GM23338 (cell line): ENCODE data around the gene ZNF230.
A peak's percentile ranks its signal among the peaks of the same experiment; 100 is the strongest.

ENCODE experiments used
- CREB1 ChIP-seq: fragments of 250-450 bp; sonication (Bioruptor Pico); IDR thresholded peaks from 2 replicates; pipeline ENCODE4 v1.5.0; 2020; ENCODE audit warnings: low read depth, mild to moderate bottlenecking, moderate library complexity
- CTCF ChIP-seq, 2 experiments: fragments of 200-600 bp in 1 of 2; sonication (generic) in 1 of 2; conservative IDR thresholded peaks; 2 replicates each; pipeline versions ENCODE4 v1.5.1 to v1.6.1; 2016 to 2017; ENCODE audit warnings: antibody characterized with exemption in 2 of 2, low read depth in 2 of 2, mild to moderate bottlenecking in 2 of 2, moderate library complexity in 1 of 2
- EZH2 ChIP-seq: fragments of 200-600 bp; sonication (generic); IDR thresholded peaks from one replicate; pipeline ENCODE4 v1.8.0; 2017; ENCODE audit warnings: antibody characterized with exemption, mild to moderate bottlenecking, low read depth; ENCODE audit not compliant: unreplicated experiment
- JUNB ChIP-seq: IDR thresholded peaks from one replicate; pipeline ENCODE4 v1.6.1; 2016; ENCODE audit warnings: antibody characterized with exemption; ENCODE audit not compliant: unreplicated experiment
- POLR2AphosphoS5 ChIP-seq: IDR thresholded peaks from 2 replicates; pipeline ENCODE4 v1.6.1; 2016; ENCODE audit warnings: antibody characterized with exemption, low read depth
- ZNF114 ChIP-seq: fragments of 250-450 bp; sonication (Bioruptor Pico); IDR thresholded peaks from 2 replicates; pipeline ENCODE4 v1.5.0; 2020; ENCODE audit warnings: mild to moderate bottlenecking, moderate library complexity
- TF ChIP-seq, protein P1 (sequence below): fragments of 250-450 bp; sonication (Bioruptor Pico); IDR thresholded peaks from 2 replicates; pipeline ENCODE4 v1.5.0; 2020; ENCODE audit warnings: mild to moderate bottlenecking, moderate library complexity
- TF ChIP-seq, protein P2 (sequence below): IDR thresholded peaks from one replicate; pipeline ENCODE4 v1.6.1; 2018; ENCODE audit warnings: antibody characterized with exemption; ENCODE audit not compliant: unreplicated experiment

DNA sequence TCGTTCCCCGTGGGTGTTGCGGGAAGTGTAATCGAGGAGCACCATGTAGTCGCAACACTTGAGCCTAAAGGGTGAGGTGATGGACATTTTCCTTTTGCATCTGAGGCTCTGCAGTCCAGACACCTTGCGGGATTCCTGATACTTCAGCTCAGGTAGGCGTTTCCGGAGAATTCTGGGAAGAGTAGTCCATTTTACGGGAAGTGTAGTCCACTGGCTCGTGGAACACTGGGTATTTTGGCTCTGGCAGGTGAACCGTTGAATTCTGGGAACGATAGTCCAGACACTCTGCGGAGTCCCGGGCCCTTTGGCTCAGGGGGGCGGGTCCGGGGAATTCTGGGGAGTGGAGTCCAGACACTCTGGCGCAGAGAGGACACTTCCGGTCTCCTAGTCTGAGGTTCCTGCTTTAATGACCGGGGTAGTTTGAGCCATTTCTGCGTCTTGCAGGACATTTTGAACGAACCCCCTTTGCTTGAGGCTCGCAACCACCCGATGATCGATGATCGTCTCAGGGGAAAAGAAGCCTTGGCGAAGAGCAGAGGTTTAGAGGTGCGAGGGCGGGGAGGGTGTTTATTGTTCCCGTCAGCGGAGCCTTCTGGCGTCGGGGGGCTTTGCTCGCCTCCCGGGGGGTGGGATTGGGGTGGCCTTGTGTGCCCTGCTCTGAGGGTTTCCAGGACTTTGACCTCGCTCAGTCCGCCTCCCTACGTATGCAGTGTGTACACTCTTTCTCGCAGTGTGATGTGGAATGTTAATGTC is 49.1 kb downstream of the ZNF230 start, which contains the start of gene ZNF223:
- TF ChIP-seq ZNF114 (CRISPR knock-in tag), result no peak
- no peak for TF ChIP-seq CTCF (conservative IDR thresholded peaks at IDR 0.05; ENCODE audit: low read depth in 2 of 2)
- TF ChIP-seq POLR2AphosphoS5, result peak; percentile 81
- no peak for TF ChIP-seq JUNB
- no peak for TF ChIP-seq EZH2
- TF ChIP-seq, protein P1, sequence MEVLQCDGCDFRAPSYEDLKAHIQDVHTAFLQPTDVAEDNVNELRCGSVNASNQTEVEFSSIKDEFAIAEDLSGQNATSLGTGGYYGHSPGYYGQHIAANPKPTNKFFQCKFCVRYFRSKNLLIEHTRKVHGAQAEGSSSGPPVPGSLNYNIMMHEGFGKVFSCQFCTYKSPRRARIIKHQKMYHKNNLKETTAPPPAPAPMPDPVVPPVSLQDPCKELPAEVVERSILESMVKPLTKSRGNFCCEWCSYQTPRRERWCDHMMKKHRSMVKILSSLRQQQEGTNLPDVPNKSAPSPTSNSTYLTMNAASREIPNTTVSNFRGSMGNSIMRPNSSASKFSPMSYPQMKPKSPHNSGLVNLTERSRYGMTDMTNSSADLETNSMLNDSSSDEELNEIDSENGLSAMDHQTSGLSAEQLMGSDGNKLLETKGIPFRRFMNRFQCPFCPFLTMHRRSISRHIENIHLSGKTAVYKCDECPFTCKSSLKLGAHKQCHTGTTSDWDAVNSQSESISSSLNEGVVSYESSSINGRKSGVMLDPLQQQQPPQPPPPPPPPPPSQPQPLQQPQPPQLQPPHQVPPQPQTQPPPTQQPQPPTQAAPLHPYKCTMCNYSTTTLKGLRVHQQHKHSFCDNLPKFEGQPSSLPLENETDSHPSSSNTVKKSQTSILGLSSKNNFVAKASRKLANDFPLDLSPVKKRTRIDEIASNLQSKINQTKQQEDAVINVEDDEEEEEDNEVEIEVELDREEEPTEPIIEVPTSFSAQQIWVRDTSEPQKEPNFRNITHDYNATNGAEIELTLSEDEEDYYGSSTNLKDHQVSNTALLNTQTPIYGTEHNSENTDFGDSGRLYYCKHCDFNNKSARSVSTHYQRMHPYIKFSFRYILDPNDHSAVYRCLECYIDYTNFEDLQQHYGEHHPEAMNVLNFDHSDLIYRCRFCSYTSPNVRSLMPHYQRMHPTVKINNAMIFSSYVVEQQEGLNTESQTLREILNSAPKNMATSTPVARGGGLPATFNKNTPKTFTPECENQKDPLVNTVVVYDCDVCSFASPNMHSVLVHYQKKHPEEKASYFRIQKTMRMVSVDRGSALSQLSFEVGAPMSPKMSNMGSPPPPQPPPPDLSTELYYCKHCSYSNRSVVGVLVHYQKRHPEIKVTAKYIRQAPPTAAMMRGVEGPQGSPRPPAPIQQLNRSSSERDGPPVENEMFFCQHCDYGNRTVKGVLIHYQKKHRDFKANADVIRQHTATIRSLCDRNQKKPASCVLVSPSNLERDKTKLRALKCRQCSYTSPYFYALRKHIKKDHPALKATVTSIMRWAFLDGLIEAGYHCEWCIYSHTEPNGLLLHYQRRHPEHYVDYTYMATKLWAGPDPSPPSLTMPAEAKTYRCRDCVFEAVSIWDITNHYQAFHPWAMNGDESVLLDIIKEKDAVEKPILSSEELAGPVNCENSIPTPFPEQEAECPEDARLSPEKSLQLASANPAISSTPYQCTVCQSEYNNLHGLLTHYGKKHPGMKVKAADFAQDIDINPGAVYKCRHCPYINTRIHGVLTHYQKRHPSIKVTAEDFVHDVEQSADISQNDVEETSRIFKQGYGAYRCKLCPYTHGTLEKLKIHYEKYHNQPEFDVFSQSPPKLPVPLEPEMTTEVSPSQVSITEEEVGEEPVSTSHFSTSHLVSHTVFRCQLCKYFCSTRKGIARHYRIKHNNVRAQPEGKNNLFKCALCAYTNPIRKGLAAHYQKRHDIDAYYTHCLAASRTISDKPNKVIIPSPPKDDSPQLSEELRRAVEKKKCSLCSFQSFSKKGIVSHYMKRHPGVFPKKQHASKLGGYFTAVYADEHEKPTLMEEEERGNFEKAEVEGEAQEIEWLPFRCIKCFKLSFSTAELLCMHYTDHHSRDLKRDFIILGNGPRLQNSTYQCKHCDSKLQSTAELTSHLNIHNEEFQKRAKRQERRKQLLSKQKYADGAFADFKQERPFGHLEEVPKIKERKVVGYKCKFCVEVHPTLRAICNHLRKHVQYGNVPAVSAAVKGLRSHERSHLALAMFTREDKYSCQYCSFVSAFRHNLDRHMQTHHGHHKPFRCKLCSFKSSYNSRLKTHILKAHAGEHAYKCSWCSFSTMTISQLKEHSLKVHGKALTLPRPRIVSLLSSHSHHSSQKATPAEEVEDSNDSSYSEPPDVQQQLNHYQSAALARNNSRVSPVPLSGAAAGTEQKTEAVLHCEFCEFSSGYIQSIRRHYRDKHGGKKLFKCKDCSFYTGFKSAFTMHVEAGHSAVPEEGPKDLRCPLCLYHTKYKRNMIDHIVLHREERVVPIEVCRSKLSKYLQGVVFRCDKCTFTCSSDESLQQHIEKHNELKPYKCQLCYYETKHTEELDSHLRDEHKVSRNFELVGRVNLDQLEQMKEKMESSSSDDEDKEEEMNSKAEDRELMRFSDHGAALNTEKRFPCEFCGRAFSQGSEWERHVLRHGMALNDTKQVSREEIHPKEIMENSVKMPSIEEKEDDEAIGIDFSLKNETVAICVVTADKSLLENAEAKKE (CRISPR knock-in tag), result no peak
- TF ChIP-seq, protein P2, sequence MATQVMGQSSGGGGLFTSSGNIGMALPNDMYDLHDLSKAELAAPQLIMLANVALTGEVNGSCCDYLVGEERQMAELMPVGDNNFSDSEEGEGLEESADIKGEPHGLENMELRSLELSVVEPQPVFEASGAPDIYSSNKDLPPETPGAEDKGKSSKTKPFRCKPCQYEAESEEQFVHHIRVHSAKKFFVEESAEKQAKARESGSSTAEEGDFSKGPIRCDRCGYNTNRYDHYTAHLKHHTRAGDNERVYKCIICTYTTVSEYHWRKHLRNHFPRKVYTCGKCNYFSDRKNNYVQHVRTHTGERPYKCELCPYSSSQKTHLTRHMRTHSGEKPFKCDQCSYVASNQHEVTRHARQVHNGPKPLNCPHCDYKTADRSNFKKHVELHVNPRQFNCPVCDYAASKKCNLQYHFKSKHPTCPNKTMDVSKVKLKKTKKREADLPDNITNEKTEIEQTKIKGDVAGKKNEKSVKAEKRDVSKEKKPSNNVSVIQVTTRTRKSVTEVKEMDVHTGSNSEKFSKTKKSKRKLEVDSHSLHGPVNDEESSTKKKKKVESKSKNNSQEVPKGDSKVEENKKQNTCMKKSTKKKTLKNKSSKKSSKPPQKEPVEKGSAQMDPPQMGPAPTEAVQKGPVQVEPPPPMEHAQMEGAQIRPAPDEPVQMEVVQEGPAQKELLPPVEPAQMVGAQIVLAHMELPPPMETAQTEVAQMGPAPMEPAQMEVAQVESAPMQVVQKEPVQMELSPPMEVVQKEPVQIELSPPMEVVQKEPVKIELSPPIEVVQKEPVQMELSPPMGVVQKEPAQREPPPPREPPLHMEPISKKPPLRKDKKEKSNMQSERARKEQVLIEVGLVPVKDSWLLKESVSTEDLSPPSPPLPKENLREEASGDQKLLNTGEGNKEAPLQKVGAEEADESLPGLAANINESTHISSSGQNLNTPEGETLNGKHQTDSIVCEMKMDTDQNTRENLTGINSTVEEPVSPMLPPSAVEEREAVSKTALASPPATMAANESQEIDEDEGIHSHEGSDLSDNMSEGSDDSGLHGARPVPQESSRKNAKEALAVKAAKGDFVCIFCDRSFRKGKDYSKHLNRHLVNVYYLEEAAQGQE, result no peak
- peak; percentile 53 for TF ChIP-seq CREB1 (CRISPR knock-in tag)
